G401 (cell line): ENCODE data around the gene KRT80. TPM values are rescaled to one million over a fixed set of nuclear protein-coding genes. Genes with fewer than 3 reads are reported as not detected.

Experiments
- DNase-seq: peaks from one replicate; pipeline ENCODE4 v3.0.0-alpha.2; 2015; ENCODE audit warnings: low spot score
- in situ Hi-C: cut with HindIII; loops from 2 replicates; pipeline ENCODE4 v1.10.0; 2016; ENCODE audit warnings: low sequenced_read_pairs, mixed read lengths
- total RNA-seq: library from RNA; depleted of rRNA; stranded (reverse); fragments of >200 nt; shearing (Covaris generic); gene quantifications from 2 replicates; pipeline ENCODE4 v1.2.3, GENCODE V29; 2014; rRNA removed

KRT80 gene
- total RNA-seq, 1 experiment from 2014 or later: 0.44 TPM

- in situ Hi-C loops: no loop called here
These were observed 68.2 kb downstream of the KRT80 start for GRCh38 chr12:52123487-52124186.

GRCh38 chr12:52122904-52123303, 68.9 kb downstream of the KRT80 start:
- in situ Hi-C loops: no loop called here
- DNase-seq: no peak

More at GRCh38 chr12:52123487-52124186, 68.2 kb downstream of the KRT80 start:
- no peak for DNase-seq

GRCh38 chr12:52122540-52122871, 69.3 kb downstream of the KRT80 start:
- DNase-seq: no peak
- in situ Hi-C loops: no loop called here

- DNase-seq: peak; percentile 16
- in situ Hi-C loops: no loop called here
These were observed 69.8 kb downstream of the KRT80 start for GRCh38 chr12:52121824-52122539.

GRCh38 chr12:52120951-52121823, 70.6 kb downstream of the KRT80 start:
- DNase-seq: no peak
- in situ Hi-C loops: no loop called here

- in situ Hi-C loops: no loop called here
- no peak for DNase-seq
These were observed 72.2 kb downstream of the KRT80 start for GRCh38 chr12:52119398-52120254.

Other genes starting within 250 kb of the KRT80 start
- 1.6 and 3.0 TPM in 2 replicates for gene ACVR1B, start 240.3 kb downstream of the KRT80 start, total RNA-seq
- 33.3 and 78.2 TPM in 2 replicates for gene TAMALIN, start 185.1 kb downstream of the KRT80 start, total RNA-seq
- gene NR4A1, start 140.6 kb downstream of the KRT80 start, total RNA-seq: 9.8 and 16.5 TPM in 2 replicates
- gene ATG101, start 122.0 kb downstream of the KRT80 start, total RNA-seq: 54.7 and 72.2 TPM in 2 replicates
- not detected in 2 replicates for gene SMIM41, start 112.3 kb downstream of the KRT80 start, total RNA-seq
- gene KRT7, start 41.2 kb upstream of the KRT80 start, total RNA-seq: 0.49 TPM in 1 of 2 replicates, not detected in the other
- not detected in 2 replicates for gene KRT86, start 82.6 kb upstream of the KRT80 start, total RNA-seq
- gene KRT81, start 99.5 kb upstream of the KRT80 start, total RNA-seq: not detected in 2 replicates
- 0.07 TPM in 1 of 2 replicates, not detected in the other for gene KRT83, start 129.4 kb upstream of the KRT80 start, total RNA-seq
- not detected in 2 replicates for gene KRT85, start 175.5 kb upstream of the KRT80 start, total RNA-seq
- not detected in 2 replicates for gene KRT84, start 193.6 kb upstream of the KRT80 start, total RNA-seq
- gene KRT82, start 214.3 kb upstream of the KRT80 start, total RNA-seq: not detected in 2 replicates
- gene KRT75, start 242.4 kb upstream of the KRT80 start, total RNA-seq: 0.20 and 0.43 TPM in 2 replicates